GM20431 (cell line): ENCODE data around the gene TMEM175.
"Not testable (repeated sequence)": the region's sequence is repeated elsewhere in the genome, so short reads cannot be mapped to it uniquely, and the experiment has no call there.

Experiments
- in situ Hi-C: fragments of 300-500 bp; cut with MseI, MboI; formaldehyde crosslinking; loops from one replicate; pipeline ENCODE4 v1.15.0; 2020; ENCODE audit warnings: low sequenced_read_pairs; ENCODE audit not compliant: unreplicated experiment

Gene TMEM175

DNA sequence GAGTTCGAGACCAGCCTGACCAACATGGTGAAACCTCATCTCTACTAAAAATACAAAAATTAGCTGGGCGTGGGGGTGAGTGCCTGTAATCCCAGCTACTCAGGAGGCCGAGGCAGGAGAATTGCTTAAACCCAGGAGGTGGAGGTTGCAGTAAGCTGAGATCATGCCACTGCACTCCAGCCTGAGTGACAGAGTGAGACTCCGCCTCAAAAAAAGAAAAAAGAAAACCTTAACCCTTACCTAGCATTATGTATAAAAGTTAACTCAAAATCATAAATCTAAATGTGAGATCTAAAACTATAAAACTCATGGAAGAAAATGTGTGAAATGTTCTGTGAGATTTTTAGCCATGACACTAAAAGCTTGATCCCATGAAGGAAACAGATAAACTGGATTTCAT, 7.2 kb downstream of the TMEM175 start:
- in situ Hi-C loops = not testable (repeated sequence)

DNA sequence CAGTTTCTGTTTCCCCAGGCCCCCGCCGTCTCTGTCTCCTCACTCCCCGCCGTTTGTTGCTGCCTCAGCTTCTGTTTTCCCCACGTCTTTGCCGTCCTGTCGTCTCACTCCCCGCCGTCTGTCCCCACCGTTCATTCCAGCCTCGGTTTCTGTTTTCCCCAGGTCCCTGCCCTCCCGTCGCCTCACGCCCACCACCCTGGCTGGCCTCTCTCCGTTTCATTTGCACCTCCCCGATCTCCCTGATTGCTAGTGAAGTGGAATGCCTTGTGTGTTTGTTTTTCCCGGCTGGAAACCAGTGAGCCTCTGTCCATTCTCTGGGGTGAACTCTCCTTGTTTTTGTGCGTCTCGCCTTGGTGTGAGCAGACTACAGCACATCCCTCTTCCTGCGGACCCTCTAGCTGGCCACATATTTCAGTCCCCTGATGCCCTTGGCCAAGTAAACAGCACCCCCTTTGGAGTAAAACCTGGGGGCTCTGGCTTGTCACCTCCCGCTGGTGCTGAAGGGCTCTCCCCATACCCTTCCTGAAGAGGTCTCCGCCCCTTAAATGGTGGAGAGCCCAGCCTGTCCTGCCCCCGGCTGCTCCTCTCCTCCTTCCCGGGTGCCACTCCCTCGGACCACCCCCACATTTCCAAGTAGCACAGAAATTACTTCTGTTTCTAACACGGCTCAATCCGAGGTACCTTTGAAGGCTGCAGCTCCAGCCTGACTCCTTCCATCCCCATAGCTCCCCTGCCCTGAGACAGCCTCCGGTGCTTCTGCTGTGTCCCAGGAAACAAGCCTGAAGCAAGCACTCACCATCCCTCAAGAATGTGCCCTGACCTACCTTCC, 13.2 kb downstream of the TMEM175 start:
- in situ Hi-C loops = no loop called here

DNA sequence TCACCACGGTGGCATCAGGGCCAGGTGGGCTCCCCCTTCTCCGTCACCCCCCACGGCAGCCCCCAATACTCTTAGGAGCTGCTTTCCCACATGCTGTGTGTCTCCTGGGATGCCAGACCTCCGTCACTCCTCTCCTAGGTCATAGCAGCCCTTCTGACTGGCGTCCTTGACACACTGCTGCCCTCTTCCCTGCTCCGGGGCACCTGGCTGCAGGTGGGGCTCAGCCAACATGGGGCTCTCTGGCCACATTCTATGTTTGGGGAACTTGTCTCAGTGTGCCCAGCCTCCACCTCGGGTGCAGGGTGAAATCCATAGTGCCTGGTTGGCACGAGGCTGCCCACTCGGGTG, 13.8 kb downstream of the TMEM175 start:
- in situ Hi-C loops = no loop called here

GRCh38 chr4:946517-947471, 14.5 kb downstream of the TMEM175 start:
- in situ Hi-C loops = no loop called here

DNA sequence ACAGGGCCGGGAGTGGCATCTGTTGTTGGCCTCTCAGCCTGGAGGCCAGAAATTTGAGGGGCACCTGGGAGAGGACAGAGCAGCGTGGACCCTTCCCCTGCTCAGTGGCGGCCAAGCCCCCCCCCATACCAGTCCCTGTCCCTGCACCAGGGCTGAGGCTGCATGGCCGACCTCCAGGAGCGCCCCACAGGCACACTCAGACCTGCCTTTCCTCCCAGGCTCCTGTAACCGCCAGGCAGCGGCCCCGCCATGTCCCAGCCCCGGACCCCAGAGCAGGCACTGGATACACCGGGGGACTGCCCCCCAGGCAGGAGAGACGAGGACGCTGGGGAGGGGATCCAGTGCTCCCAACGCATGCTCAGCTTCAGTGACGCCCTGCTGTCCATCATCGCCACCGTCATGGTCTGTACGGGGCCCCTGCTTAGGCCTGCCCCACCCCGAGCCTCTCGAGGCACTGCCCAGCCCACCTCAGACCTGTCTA, 15.3 kb downstream of the TMEM175 start:
- in situ Hi-C loops = no loop called here

GRCh38 chr4:948101-948935, 16.1 kb downstream of the TMEM175 start:
- in situ Hi-C loops = no loop called here

GRCh38 chr4:948936-949300, 16.7 kb downstream of the TMEM175 start:
- in situ Hi-C loops = no loop called here

DNA sequence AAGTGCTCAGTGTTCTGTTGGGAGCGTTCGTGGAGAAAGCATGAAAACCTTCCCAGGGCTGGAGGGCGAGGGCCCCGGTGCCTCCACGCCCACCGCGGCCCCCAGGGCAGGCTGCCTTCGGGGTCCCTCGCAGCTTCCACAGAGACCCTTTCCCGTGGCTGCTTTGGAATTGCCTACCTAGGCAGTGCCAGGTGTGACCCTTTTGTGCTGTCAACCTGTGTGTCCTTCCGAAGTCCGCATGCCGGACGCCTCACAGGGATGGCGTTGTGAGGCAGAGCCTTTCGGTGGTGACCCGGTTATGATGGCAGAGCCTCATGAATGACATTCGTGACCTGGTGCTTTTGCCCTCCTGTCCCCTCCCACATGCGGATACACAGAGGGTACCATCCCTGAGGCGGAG, 17.4 kb downstream of the TMEM175 start:
- in situ Hi-C loops = no loop called here

GRCh38 chr4:950136-951020, 18.1 kb downstream of the TMEM175 start:
- in situ Hi-C loops = no loop called here

DNA sequence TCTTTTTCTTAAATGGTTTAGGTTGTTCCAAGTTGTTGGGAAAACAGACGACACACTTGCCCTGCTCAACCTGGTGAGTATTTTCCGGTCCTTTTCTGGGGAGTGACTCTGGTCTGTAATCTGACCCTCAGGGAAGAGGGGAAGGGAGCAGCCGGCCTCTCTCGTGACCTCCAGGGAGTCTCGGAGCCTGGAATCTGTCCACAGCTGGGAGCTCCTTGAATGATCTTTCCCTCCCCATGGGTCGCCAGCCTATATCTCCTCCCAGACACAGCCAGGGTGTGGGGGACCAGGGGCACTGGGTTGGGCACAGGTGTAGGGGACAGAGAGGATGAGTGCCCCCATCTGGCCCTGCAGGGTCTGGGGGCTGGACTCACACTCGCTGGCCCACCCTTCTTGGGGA, 18.9 kb downstream of the TMEM175 start:
- in situ Hi-C loops = no loop called here

DNA sequence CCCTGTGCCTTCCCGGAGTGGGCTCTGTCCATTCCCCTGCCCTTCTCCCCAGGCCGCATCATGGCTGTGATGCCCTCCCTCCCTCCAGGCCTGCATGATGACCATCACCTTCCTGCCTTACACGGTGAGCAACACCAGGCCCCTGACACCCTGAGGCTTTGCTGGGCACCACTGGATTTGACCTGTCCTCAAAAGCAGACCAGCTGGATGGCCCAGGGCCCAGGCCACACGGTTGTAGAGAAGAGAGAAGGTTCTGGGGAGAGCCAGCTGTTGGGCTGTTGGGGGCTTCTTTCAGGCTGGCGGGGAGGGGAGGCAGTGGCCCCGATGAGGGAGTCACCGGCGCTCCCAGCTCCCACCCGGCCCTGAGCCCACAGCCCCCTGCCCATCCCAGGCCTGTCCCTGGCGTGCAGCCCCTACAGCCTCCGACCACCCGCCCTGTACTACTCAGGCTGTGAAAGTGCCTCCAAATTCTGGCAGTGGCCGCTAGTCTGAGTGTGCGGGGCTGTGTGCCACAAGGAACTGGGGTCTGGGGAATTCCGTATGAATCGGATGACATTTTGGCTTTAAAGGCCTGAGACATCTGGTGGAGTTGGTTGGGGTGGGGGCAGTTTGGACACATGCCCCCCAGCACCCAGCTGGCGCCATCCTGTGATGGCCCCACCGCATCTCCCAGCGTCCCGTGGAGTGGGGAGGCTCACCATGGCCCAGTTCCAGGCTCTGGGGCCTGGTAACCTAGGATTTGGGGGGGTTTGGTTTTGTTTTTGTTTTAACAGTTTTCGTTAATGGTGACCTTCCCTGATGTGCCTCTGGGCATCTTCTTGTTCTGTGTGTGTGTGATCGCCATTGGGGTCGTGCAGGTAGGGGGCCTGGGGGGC, 19.6 kb downstream of the TMEM175 start:
- in situ Hi-C loops = no loop called here

DNA sequence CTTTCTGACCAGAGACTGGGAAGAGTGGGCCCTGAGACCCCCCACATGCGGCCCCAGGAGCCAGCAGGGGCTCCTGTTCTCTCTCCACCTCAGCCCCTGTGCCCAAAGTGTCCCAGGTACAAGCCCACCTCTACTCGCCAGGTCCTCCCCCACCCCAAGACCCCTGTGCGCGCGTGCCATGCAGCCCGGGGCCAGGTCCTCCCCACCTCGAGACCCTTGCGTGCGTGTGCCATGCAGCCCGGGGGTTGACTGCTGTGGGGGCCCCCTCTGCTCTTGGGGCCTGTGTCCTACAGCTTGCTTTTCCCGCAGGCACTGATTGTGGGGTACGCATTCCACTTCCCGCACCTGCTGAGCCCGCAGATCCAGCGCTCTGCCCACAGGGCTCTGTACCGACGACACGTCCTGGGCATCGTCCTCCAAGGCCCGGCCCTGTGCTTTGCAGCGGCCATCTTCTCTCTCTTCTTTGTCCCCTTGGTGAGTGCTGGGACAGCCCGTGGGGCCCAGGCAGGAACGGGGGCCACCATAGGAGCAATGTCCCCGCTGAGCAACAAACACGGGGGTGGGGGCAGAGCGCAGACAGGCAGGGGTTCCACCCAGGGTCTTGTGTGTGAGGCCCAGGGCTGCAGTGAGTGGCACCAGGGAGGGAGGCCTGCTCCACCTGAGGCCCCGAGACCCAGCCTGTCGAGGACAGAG, 20.8 kb downstream of the TMEM175 start:
- in situ Hi-C loops = no loop called here

GRCh38 chr4:953574-953915, 21.3 kb downstream of the TMEM175 start:
- in situ Hi-C loops = no loop called here

- in situ Hi-C loops = no loop called here
These were observed 22.2 kb downstream of the TMEM175 start for GRCh38 chr4:954211-955020.

- in situ Hi-C loops = no loop called here
These were observed 23.1 kb downstream of the TMEM175 start for GRCh38 chr4:955161-955921.

GRCh38 chr4:955931-956381, 23.7 kb downstream of the TMEM175 start:
- in situ Hi-C loops = no loop called here
